GM12878 (cell line): Measurements from ENCODE around the gene C1R. TPM values are rescaled to one million over a fixed set of nuclear protein-coding genes. Genes with fewer than 3 reads are reported as not detected.
"Not testable (repeated sequence)": the region's sequence is repeated elsewhere in the genome, so short reads cannot be mapped to it uniquely, and the experiment has no call there.

ENCODE experiments used
- ATAC-seq: fragments of 200-7000 bp; cut with Tn5 transposase; 3 replicates; pipeline ENCODE4 v1.9.1; 2020; ENCODE audit warnings: mild to moderate bottlenecking, moderate library complexity
- BruUV-seq: library from RNA; stranded (reverse); fragments of 400-500 nt; replicated peaks from 2 replicates; lab custom pipeline; 2021; lab: Mats Ljungman, UMichigan
- CTCF ChIA-PET: fragments of 300-600 bp; sonication (Branson Sonifier 250); formaldehyde crosslinking; extraction: SDS; loops from one replicate; lab custom pipeline; 2021; ENCODE audit warnings: inconsistent platforms; lab: Yijun Ruan, JAX
- POLR2A ChIA-PET: fragments of 350-600 bp; formaldehyde crosslinking; extraction: SDS; loops from one replicate; lab custom pipeline; 2021; ENCODE audit warnings: inconsistent platforms; lab: Charles Lee
- RAD21 ChIA-PET: fragments of 300-600 bp; sonication (Branson Sonifier 250); formaldehyde crosslinking; loops from one replicate; lab custom pipeline; 2023; ENCODE audit warnings: antibody characterized with exemption; ENCODE audit not compliant: unreplicated experiment; lab: Charles Lee
- SMC1A ChIA-PET: fragments of 300-600 bp; sonication (Branson Sonifier 250); formaldehyde crosslinking; loops from one replicate; lab custom pipeline; 2023; ENCODE audit not compliant: unreplicated experiment, uncharacterized antibody; lab: Charles Lee
- DNase-seq: peaks from one replicate; pipeline ENCODE4 v3.0.0-alpha.2; 2011; ENCODE audit warnings: low read depth, low spot score
- FAIRE-seq: peaks from 3 replicates; lab custom pipeline; 2011; peaks lifted over from hg19 to GRCh38; lab: Jason Lieb, UNC
- H2AFZ ChIP-seq: 2 replicates; pipeline ENCODE4 v1.6.0; 2011; ENCODE audit warnings: low read depth, low read length, control low read depth; ENCODE audit not compliant: control insufficient read depth
- H3K27ac ChIP-seq: 2 replicates; pipeline ENCODE4 v1.5.1; 2011; ENCODE audit warnings: control low read depth; ENCODE audit not compliant: control insufficient read depth, insufficient read depth
- H3K27me3 ChIP-seq, 2 experiments: replicated peaks in 1 of 2; 2 replicates each; pipeline versions ENCODE4 v1.6.0 to v1.6.1; 2011; ENCODE audit warnings: low read length in 1 of 2; ENCODE audit not compliant: control insufficient read depth in 2 of 2, insufficient read depth in 2 of 2
- H3K36me3 ChIP-seq, 2 experiments: 2 replicates each; pipeline ENCODE4 v1.5.1; 2011; ENCODE audit warnings: low read length in 1 of 2; ENCODE audit not compliant: control insufficient read depth in 2 of 2, insufficient read depth in 2 of 2
- H3K4me1 ChIP-seq: 2 replicates; pipeline ENCODE4 v1.6.1; 2011; ENCODE audit warnings: mild to moderate bottlenecking, low read length, moderate library complexity, mixed read lengths; ENCODE audit not compliant: control insufficient read depth, insufficient read depth
- H3K4me2 ChIP-seq: 2 replicates; pipeline ENCODE4 v1.6.0; 2011; ENCODE audit warnings: control low read depth; ENCODE audit not compliant: control insufficient read depth, insufficient read depth
- H3K4me3 ChIP-seq: fragments of 200-600 bp; sonication (generic); 2 replicates; pipeline ENCODE4 v1.5.1; 2016
- H3K79me2 ChIP-seq: 2 replicates; pipeline ENCODE4 v1.6.0; 2011; ENCODE audit warnings: low read length; ENCODE audit not compliant: control insufficient read depth, insufficient read depth
- H3K9ac ChIP-seq: 2 replicates; pipeline ENCODE4 v1.8.0; 2011; ENCODE audit warnings: low read length, control low read depth, mixed read lengths; ENCODE audit not compliant: control insufficient read depth, insufficient read depth
- H3K9me3 ChIP-seq: replicated peaks from 3 replicates; pipeline ENCODE4 v1.5.1; 2011; ENCODE audit warnings: mild to moderate bottlenecking, low read length; ENCODE audit not compliant: control insufficient read depth, insufficient read depth
- H4K20me1 ChIP-seq: 2 replicates; pipeline ENCODE4 v1.6.0; 2011; ENCODE audit not compliant: control insufficient read depth, insufficient read depth
- BRCA1 ChIP-seq: IDR thresholded peaks from 2 replicates; pipeline ENCODE4 v1.6.1; 2011; ENCODE audit warnings: low read depth, low read length, improper control_type of control experiment
- EGR1 ChIP-seq, 2 experiments: IDR thresholded peaks; 1 replicate in 1 of 2; 2 replicates in 1 of 2; pipeline ENCODE4 v1.6.1; 2011 to 2012; ENCODE audit warnings: low read depth in 2 of 2, low read length in 2 of 2, borderline replicate concordance in 1 of 2, mild to moderate bottlenecking in 1 of 2, moderate library complexity in 1 of 2
- HDAC6 ChIP-seq: fragments of 200-600 bp; sonication (generic); IDR thresholded peaks from one replicate; pipeline ENCODE4 v1.8.0; 2017; ENCODE audit warnings: antibody characterized with exemption; ENCODE audit not compliant: unreplicated experiment
- JUNB ChIP-seq: IDR thresholded peaks from 2 replicates; pipeline ENCODE4 v1.6.1; 2016; ENCODE audit warnings: antibody characterized with exemption, mild to moderate bottlenecking
- NR2C1 ChIP-seq: fragments of 450-650 bp; IDR thresholded peaks from 2 replicates; pipeline ENCODE4 v1.6.1; 2017; ENCODE audit warnings: antibody characterized with exemption, mild to moderate bottlenecking, moderate library complexity
- SREBF1 ChIP-seq: IDR thresholded peaks from 2 replicates; pipeline ENCODE4 v1.6.1; 2012; ENCODE audit warnings: mild to moderate bottlenecking, low read length
- ZNF217 ChIP-seq: fragments of 450-650 bp; IDR thresholded peaks from 2 replicates; pipeline ENCODE4 v1.6.1; 2017; ENCODE audit warnings: antibody characterized with exemption, mild to moderate bottlenecking
- WGBS: methylation state at CpG from one replicate; pipeline ENCODE4 v1.1.6; 2016; ENCODE audit warnings: low lambda C conversion rate; ENCODE audit not compliant: insufficient replicate concordance, insufficient coverage; ENCODE audit errors: missing lambda C conversion rate; 5-methylcytosine and 5-hydroxymethylcytosine counted together
- in situ Hi-C: fragments of 300-500 bp; cut with MboI; formaldehyde crosslinking; loops from 9 replicates; pipeline ENCODE4 v1.14.3; 2018; ENCODE audit warnings: mixed read lengths
- intact Hi-C: fragments of 100-400 bp; cut with micrococcal nuclease; formaldehyde crosslinking; loops from one replicate; pipeline ENCODE4 v1.14.2; 2022; ENCODE audit not compliant: unreplicated experiment
- polyA plus RNA-seq, 11 experiments: library from polyadenylated mRNA; depleted of rRNA in 4 of 11; unstranded in 6 of 11; stranded (reverse) in 5 of 11; fragments of >200 nt; fragmentation: Nextera tagmentation in 4 of 11; fragmentation: Illumina TruSeq in 1 of 11; extraction: Ambion mirVana in 4 of 11; extraction: Trizol in 1 of 11; gene quantifications; 1 replicate in 1 of 11; 2 replicates in 10 of 11; pipeline versions ENCODE4 v1.2.1 to v1.2.3, GENCODE V29; 2011 to 2016; ENCODE audit warnings: inconsistent platforms in 2 of 11, missing spikeins in 2 of 11, low read depth in 1 of 11
- total RNA-seq, 4 experiments: library from RNA; depleted of rRNA in 3 of 4; stranded (reverse); fragments of >200 nt in 3 of 4; fragmentation: Illumina TruSeq in 1 of 4; extraction: Trizol in 1 of 4; gene quantifications; 2 replicates each; pipeline versions ENCODE4 v1.2.1 to v1.2.3, GENCODE V29; 2013 to 2021
- TF ChIP-seq, protein P1 (sequence below): fragments of 450-650 bp; IDR thresholded peaks from 2 replicates; pipeline ENCODE4 v1.6.1; 2017; ENCODE audit warnings: mild to moderate bottlenecking, low read depth, inconsistent platforms; ENCODE audit not compliant: poor library complexity, severe bottlenecking
- TF ChIP-seq, protein P2 (sequence below), 3 experiments: IDR thresholded peaks in 2 of 3; conservative IDR thresholded peaks in 1 of 3; 2 replicates each; pipeline ENCODE4 v1.5.1; 2011; ENCODE audit warnings: low read depth in 3 of 3, low read length in 3 of 3, mild to moderate bottlenecking in 3 of 3, control low read depth in 2 of 3, moderate library complexity in 2 of 3, inconsistent platforms in 1 of 3, mixed read lengths in 1 of 3; ENCODE audit not compliant: control insufficient read depth in 2 of 3, insufficient read depth in 1 of 3; ENCODE audit errors: extremely low read depth in 1 of 3

Gene C1R
- total and polyA plus RNA-seq, 10 of the 15 experiments (the other 5 are each of a cell fraction or from before 2014, with no cell fraction given): 0.31 to 1.9 (median 0.96) TPM; not detected in 1

DNA sequence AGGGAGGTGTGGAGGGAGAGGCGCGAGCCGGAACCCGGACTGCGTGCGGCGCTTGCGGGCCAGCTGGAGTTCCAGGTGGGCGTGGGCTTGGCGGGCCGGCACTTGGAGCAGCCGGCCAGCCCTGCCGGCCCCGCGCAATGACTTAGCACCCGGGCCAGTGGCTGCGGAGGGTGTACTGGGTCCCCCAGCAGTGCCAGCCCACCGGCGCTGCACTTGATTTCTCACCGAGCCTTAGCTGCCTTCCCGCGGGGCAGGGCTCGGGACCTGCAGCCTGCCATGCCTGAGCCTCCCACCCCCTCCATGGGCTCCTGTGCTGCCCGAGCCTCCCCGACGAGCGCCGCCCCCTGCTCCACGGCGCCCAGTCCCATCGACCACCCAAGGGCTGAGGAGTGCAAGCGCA is 54.8 kb downstream of the C1R start:
- H3K36me3 ChIP-seq, intact Hi-C loops, H3K9ac ChIP-seq, BruUV-seq, DNase-seq, H3K79me2 ChIP-seq, H3K4me3 ChIP-seq, POLR2A ChIA-PET, H3K27me3 ChIP-seq, H4K20me1 ChIP-seq, in situ Hi-C loops, FAIRE-seq, ATAC-seq, H3K27ac ChIP-seq, H3K9me3 ChIP-seq, H3K4me2 ChIP-seq, H3K4me1 ChIP-seq, SMC1A ChIA-PET, RAD21 ChIA-PET, H2AFZ ChIP-seq: not testable (repeated sequence)
- CTCF ChIA-PET: interaction anchor here (1.0 to 1.1 kb wide), 3 partner anchors 21 to 113 kb away, joined by 3 to 4 read pairs (median 3); no protein-coding TSS in a partner anchor
- 87% methylated on average over 30 of the region's 32 CpGs for WGBS

DNA sequence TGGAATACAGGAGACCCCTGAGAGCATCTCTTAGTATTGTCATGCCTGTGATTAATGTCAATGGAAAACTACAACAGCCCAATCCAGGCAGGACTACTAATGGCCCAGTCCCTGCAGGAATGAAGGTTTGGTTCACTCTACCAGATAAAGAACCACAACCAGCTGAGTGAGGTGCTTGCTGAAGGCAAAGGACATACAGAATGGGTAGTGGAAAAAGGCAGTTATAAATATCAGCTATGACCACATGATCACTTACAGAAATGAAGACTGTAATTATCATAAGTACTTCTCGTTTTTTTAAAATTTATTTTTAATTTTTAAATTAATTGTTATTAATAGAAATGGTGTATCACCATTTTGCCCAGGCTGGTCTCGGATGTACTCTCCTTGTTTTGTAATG is 56.8 kb downstream of the C1R start:
- no peak overlapping the region for H3K4me3 ChIP-seq
- ChIA-PET RAD21 (no interaction called here), SMC1A (interaction anchor here (0.9 kb wide), 1 partner anchor 205 kb away, joined by 3 read pairs; no protein-coding TSS in a partner anchor), CTCF (interaction anchor here (1.4 to 2.1 kb wide), 2 partner anchors 18 to 91 kb away, joined by 3 to 7 read pairs; partner anchors contain the start of gene LPCAT3), POLR2A (no interaction called here)
- H2AFZ ChIP-seq: no peak overlapping the region
- BruUV-seq: no TSS peak
- no peaks in the 10 kb centered on the region for H4K20me1 ChIP-seq
- no peak overlapping the region for H3K4me2 ChIP-seq
- DNase-seq (no peak), FAIRE-seq (no peak), ATAC-seq (no peak)
- no peak overlapping the region for H3K9ac ChIP-seq
- no peaks in the 10 kb centered on the region for H3K9me3 ChIP-seq
- H3K36me3 ChIP-seq: no peaks in the 10 kb centered on the region
- H3K79me2 ChIP-seq: no peaks in the 10 kb centered on the region
- TF ChIP-seq, protein P1, sequence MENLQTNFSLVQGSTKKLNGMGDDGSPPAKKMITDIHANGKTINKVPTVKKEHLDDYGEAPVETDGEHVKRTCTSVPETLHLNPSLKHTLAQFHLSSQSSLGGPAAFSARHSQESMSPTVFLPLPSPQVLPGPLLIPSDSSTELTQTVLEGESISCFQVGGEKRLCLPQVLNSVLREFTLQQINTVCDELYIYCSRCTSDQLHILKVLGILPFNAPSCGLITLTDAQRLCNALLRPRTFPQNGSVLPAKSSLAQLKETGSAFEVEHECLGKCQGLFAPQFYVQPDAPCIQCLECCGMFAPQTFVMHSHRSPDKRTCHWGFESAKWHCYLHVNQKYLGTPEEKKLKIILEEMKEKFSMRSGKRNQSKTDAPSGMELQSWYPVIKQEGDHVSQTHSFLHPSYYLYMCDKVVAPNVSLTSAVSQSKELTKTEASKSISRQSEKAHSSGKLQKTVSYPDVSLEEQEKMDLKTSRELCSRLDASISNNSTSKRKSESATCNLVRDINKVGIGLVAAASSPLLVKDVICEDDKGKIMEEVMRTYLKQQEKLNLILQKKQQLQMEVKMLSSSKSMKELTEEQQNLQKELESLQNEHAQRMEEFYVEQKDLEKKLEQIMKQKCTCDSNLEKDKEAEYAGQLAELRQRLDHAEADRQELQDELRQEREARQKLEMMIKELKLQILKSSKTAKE: no peak
- TF ChIP-seq HDAC6 (no peak), SREBF1 (no peak), EGR1 (IDR thresholded peaks at IDR 0.05; ENCODE audit: borderline replicate concordance in 1 of 2, low read depth in 2 of 2, low read length in 2 of 2) (no peak), NR2C1 (no peak), JUNB (no peak), BRCA1 (no peak), ZNF217 (no peak)
- TF ChIP-seq, protein P2, sequence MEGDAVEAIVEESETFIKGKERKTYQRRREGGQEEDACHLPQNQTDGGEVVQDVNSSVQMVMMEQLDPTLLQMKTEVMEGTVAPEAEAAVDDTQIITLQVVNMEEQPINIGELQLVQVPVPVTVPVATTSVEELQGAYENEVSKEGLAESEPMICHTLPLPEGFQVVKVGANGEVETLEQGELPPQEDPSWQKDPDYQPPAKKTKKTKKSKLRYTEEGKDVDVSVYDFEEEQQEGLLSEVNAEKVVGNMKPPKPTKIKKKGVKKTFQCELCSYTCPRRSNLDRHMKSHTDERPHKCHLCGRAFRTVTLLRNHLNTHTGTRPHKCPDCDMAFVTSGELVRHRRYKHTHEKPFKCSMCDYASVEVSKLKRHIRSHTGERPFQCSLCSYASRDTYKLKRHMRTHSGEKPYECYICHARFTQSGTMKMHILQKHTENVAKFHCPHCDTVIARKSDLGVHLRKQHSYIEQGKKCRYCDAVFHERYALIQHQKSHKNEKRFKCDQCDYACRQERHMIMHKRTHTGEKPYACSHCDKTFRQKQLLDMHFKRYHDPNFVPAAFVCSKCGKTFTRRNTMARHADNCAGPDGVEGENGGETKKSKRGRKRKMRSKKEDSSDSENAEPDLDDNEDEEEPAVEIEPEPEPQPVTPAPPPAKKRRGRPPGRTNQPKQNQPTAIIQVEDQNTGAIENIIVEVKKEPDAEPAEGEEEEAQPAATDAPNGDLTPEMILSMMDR (IDR thresholded peaks at IDR 0.05 in 2 of 3, conservative IDR thresholded peaks at IDR 0.05 in 1 of 3; ENCODE audit: control insufficient read depth in 2 of 3, extremely low read depth in 1 of 3, insufficient read depth in 1 of 3, low read depth in 3 of 3, low read length in 3 of 3): no peak
- TF ChIP-seq, all 136 proteins: peak for 0
- Histone ChIP-seq H3K27me3 (no peaks in the 10 kb centered on the region), H3K4me1 (no peaks in the 10 kb centered on the region), H3K27ac (no peak overlapping the region)
- intact Hi-C loops: no loop called here
- 1% methylated on average over 2 of the region's 2 CpGs for WGBS
- in situ Hi-C loops: no loop called here
